Transverse colon (tissue), 4 donors: ENCODE data around the gene GPC6.

Experiments
- POLR2AphosphoS5 ChIP-seq, 3 donors: sonication (generic); formaldehyde crosslinking; IDR thresholded peaks; one replicate each; pipeline ENCODE4 v1.6.1; 2016; ENCODE audit warnings: antibody characterized with exemption in 3 of 3
- TF ChIP-seq, protein P1 (sequence below), 5 experiments: fragments of 200-600 bp in 3 of 5; fragments of 450-650 bp in 2 of 5; sonication (generic) in 3 of 5; IDR thresholded peaks; 1 replicate in 2 of 5; 2 replicates in 3 of 5; pipeline ENCODE4 v1.5.1; 2016 to 2017; ENCODE audit warnings: antibody characterized with exemption in 5 of 5, inconsistent platforms in 3 of 5, mild to moderate bottlenecking in 2 of 5, moderate library complexity in 1 of 5

DNA sequence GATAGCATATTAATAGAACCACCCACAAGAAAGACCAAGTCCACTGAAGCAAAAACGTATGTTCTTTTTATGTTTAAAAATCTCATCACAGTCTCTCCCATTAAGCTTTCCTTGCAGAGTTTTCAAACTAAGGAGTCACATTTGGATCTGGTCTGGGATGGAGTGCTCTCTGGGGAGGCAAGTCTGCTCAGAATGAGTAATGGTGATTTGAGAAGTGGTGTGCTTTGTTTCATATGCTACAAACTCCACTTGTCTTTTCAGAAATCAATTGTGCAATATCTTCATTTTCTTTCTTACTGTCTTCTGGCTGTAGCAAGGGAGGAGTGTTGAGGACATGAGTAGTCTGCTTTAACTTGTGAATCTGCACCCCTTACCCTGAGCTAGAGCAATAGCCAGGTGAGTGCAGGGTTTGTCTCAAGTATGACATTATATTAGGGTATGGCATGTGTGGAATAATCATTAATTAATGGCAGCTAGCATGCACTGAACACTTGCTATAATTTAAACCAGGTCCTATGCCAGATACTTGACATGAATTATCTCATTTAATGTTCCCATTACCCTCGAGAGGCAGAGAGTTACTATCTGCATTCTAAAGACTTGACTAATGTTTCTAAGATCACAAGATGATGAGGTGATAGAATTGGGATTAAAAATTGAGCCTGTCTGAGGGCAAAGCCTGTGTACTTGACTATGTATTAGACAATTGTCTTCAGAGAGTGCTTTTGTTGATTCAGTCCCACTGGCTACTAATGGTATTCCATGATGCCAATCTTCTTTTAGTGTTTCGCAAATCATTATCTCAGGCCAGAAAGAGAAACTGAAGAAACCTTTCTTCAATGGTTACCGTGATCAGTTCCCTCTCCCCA, 171.8 kb downstream of the GPC6 start:
- TF ChIP-seq, protein P1, sequence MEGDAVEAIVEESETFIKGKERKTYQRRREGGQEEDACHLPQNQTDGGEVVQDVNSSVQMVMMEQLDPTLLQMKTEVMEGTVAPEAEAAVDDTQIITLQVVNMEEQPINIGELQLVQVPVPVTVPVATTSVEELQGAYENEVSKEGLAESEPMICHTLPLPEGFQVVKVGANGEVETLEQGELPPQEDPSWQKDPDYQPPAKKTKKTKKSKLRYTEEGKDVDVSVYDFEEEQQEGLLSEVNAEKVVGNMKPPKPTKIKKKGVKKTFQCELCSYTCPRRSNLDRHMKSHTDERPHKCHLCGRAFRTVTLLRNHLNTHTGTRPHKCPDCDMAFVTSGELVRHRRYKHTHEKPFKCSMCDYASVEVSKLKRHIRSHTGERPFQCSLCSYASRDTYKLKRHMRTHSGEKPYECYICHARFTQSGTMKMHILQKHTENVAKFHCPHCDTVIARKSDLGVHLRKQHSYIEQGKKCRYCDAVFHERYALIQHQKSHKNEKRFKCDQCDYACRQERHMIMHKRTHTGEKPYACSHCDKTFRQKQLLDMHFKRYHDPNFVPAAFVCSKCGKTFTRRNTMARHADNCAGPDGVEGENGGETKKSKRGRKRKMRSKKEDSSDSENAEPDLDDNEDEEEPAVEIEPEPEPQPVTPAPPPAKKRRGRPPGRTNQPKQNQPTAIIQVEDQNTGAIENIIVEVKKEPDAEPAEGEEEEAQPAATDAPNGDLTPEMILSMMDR (IDR thresholded peaks at IDR 0.05) = no peak
- no peak for TF ChIP-seq POLR2AphosphoS5 (IDR thresholded peaks at IDR 0.05)
